T-helper 2 cell treated with Interferon-gamma antibody and Interleukin-4, amounts not matched to agents 100 ng/mL and 5 ng/mL, for 36 hours (primary cell): ENCODE data around the gene MSANTD2. TPM values are rescaled to one million over a fixed set of nuclear protein-coding genes. Genes with fewer than 3 reads are reported as not detected.

Source experiments
- intact Hi-C: fragments of 100-400 bp; cut with micrococcal nuclease; formaldehyde crosslinking; loops from one replicate; pipeline ENCODE4 v1.15.1; 2023
- total RNA-seq: library from RNA; stranded (reverse); gene quantifications from 2 replicates; pipeline ENCODE4 v1.2.3, GENCODE V29; 2022

Gene MSANTD2
- total RNA-seq = 11.9 and 12.8 TPM in 2 replicates

DNA sequence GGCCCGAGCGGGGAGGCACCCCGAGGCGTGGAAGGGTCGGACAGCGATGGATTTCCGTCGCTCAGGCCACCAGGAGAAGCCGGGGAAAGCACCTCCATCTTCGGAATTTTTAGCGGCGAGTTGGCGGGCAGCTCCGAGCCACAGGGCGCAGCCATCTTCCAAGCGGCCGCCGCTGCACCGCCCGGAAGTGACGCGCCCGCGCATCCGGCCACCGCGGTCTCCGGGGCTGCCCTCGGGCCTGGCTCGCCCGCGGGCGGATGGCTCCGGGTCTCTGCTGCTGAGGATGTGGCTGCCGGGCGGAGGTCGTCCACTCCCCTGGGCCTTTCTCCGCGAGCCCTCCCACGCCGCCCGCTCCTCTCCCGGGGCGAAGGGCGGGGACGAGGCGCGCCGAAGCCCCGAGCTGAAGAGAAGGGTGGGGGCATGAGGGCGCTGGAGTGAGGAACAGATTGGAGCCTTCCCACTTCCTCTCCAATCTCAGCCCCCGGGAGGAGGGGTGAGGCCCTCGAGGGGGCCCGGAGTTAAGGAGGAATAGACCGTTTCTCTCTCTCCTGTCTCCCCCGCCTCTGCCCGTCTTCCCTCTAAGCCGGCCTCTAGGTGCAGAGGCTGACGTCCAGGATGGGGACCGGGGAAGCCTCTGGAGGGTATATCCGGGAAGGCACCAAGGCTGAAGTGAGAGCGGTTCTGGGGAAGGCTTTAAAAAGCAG, at the start of gene MSANTD2:
Gene MSANTD2 (minus strand): TSS at position 181 of the 704 bp plus-strand sequence. CDS start 26 bp downstream, at position 155.
- intact Hi-C loops = loop anchor here (1.0 to 5.0 kb wide), 8 partner anchors 38 to 311 kb away; partner anchors contain the start of genes CCDC15, ESAM, SIAE and SPA17

DNA sequence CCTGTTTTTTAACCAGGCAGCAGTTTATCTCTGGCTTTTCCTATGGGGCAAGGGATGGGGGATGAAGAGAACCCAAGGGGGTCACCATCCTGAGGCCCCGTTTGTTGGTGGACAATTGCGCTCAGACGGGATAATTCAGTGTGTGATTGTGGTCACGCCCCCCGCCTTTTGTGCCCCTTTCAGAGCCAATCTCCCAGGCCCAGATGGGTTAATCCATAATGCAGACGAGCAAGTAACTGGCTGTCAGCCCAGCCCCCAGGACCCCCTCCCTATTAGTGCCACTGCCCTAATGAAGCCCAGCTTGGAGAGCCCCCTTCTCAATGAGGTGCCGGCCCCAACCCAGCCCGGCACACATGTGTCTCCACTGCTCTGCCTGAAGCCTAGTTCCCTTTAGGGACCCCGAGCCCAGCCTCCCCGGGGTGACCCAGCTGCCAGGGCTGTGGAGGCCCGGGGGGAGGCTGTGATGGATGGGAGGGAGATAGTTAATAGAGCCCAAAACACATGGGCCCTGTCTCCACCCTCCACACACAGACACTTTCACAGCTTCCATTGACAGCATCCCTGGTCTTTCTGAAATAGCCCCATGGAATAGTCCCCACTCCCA, 46.0 kb upstream of the MSANTD2 start:
- intact Hi-C loops = no loop called here

DNA sequence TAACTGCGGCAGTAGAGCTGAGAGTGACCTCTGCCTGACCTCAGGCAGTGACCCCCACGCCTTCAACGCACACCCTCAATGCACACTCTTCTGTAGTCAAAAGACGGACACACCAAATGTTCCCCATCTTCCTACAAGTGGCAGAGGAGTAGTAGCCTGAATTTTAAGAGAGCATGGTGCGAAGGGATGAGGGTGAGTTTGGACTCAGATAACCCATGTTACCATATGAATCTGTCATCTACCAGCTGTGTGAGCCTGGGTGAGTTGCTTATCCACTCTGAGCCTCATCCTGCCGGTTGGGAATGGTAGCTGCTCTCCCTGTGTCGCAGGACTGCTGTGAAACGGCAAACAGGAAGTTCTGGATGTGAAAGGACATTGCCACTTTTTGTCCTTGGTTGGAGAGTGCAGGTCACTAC, 44.5 kb upstream of the MSANTD2 start:
- intact Hi-C loops = no loop called here

DNA sequence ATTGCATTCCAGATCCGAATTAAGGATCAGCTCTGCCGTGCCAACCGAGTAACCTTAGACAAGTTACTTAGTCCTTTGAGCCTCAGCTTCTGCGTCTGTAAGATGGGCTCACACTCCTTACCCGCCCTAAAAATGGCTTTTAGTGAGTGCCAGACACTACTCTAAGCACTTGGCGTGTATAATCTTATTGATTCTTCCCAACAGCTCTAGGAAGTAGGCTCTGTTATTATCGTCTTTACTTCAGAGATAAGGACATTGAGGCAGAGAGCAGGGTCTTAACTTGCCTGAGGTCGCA, 43.4 kb upstream of the MSANTD2 start:
- intact Hi-C loops = loop anchor here (2.0 kb wide), 1 partner anchor 23 kb away; no protein-coding TSS in a partner anchor

DNA sequence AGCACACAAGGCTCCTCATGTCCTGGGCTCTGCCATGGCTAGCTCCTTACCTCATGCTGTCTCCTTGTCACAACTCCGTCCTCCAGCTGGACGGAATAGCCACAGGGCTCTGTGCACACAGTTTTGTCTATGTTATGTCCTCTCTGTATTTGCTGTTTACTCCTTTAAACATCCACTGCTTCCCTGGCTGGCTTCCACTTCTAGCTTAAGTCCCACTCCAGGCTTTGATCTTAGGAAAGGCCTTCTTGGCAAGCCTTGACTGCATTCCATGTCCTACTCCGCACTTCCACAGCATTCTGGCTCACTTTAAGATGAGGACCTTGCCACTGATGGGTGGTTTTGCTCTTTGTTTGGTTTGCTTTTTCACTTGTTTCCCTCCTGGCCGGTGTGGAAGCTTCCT, 42.1 kb upstream of the MSANTD2 start:
- intact Hi-C loops = loop anchor here (2.0 kb wide), 1 partner anchor 24 kb away; no protein-coding TSS in a partner anchor

DNA sequence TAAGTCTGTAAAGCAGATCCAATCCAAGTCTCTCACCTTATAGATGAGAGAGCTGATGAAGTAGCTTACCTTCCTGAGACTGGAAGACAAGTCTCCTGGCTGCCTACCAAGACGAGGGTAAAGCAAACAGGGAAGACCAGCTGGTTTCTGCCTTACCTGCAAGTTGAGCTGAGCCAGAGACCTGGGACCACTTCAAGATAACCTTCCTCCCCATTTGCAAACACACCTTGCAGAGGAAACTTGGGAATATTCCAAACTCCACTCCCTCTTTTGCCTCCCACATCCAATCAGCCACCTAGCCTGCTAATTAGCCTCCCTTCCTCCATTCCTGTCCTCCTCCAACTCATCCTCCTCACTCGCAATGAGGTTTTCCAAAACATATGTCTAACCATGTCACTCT, 41.6 kb upstream of the MSANTD2 start:
- intact Hi-C loops = loop anchor here (2.0 kb wide), 1 partner anchor 25 kb away; no protein-coding TSS in a partner anchor

DNA sequence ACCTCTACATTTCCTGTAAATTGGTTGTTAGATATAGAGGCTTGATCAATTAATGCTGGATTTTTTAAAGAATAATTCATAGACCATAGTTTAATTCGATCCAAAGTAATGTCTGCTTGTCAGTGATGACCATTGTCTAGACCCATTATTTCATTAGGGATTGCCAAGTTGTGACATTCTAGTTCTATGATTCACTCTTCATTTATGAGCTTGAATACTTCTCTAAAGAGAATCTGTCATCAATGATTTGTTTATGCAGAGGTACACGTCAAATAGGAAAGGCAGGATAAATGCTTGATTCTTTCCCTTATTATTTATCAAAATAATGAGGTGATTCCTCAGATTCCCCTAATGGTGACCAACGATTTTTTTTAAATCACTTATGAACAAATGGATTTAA, 41.0 kb upstream of the MSANTD2 start:
- intact Hi-C loops = no loop called here

DNA sequence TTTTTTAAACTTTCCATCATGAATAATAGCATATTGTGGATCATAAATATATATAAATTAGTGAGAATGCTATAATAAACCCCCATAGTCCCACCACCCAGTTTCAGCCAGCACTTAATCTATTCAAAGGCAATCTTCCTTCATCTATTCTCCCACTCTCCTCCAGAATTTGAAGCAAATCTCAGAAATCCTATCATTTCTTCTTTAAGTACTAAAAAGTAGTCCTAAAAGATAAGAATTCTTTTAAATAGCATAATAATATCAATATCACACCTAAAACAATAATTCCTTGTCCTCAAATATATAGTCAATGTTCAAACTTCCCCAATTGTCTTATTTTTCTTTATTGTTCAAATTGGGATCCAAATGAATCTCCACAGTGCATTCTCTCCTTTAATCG, 40.5 kb upstream of the MSANTD2 start:
- intact Hi-C loops = no loop called here

DNA sequence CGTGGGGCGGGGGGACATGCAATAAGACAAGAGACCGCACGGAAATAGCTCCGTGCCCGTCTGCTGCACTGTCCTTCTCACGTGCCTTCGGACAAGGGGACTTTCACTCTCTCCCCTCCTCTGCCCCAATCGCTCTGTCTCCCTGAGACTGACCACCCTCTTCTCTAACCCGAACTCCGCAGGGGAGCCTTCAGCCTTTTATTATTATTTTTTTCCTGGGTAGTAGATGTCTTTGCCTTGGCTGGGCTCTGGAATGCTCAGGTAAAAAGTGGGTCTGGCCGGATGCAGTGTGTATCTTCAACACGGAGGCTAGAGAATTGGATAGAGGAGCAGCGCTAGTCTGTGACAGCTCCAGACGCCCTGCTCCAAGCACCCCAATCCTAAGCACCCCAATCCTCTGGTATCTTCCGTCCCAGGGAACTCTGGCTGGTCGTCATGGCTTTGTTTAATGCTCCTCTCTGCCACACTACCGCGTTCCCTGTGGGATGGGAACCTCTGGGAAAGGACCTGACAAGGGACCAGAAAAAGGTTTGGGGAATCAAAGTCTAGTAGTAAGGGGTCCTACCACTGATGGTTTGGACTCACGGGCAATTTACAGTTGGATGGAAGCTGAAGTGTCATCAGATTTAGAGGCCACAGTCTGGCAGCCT, 39.9 kb upstream of the MSANTD2 start:
- intact Hi-C loops = loop anchor here (5.0 kb wide), 1 partner anchor 438 kb away; no protein-coding TSS in a partner anchor

DNA sequence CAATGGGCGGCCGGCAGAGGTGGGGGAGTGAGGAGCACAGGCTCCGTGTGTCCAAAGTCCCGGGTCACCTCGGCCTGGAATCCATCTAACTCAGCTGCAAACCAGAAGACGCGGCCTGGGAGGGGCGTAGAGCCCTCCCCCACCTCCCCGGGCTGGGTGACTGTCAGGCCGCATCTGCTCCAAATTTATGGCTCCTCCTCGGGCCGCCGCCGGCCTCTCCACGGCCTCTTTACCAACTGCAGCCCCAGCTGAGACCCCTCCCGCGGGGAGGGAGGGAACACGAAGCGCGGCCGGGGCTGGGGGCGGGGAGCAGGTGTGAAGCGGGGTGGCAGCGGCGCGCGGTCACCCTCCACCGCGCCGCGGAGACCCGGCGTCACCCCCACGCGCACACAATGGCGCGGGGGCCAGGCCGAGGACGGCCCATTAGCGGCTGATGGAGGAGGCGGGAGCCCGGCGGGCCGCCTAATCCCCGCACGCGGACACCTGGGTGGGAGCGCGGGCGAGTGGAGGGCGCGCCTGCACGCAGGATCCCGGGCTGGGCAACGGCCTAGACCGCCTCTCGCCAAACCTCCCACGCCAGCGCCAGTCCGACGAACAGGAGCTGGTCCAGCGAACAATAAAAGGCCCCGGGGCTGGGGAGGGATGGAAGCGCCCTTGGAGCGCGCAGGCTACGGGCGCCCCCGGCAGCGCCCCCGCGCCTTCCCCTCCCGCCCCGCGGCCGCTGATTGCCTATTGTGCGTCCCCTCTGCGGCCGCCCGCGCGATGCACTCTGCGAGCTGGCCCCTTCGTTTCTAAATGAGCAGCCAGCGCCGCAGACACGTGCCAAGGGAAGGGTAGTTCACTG, 39.1 kb upstream of the MSANTD2 start:
- intact Hi-C loops = loop anchor here (5.0 kb wide), 1 partner anchor 437 kb away; no protein-coding TSS in a partner anchor

DNA sequence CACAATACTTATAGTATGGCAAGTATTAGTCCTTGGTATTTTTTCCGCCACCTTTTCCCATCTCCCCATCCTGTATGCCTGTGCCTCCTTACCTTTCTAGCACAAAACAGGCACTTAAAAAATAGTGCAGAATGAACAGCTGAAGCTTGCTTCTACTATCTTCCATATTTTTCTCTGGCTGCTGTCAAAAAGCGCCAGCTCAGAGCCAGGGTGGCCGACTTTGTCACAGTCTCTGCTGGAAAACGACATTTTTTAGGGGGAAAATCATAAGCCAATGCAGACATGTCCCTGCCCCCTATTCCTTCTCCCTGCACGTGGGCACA, 38.6 kb upstream of the MSANTD2 start:
- intact Hi-C loops = loop anchor here (5.0 kb wide), 1 partner anchor 436 kb away; no protein-coding TSS in a partner anchor

DNA sequence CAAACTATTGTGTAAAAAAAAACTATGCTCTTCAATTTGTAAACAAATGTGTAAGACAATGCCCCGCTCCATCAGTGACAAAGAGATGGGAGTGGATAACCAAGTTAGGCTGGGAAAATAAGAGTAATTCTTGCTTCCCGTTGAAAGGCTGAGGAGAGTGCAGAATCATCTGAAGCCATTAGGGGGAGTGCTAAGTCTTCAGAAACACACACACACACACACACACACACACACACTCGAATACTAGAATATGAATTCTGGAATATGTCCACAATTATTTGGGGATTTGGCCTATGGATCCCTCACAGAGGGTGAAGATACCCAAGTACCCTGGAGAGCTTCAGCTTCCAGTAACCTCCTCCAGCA, 37.3 kb upstream of the MSANTD2 start:
- intact Hi-C loops = loop anchor here (1.0 to 5.0 kb wide), 6 partner anchors 39 to 435 kb away; no protein-coding TSS in a partner anchor

DNA sequence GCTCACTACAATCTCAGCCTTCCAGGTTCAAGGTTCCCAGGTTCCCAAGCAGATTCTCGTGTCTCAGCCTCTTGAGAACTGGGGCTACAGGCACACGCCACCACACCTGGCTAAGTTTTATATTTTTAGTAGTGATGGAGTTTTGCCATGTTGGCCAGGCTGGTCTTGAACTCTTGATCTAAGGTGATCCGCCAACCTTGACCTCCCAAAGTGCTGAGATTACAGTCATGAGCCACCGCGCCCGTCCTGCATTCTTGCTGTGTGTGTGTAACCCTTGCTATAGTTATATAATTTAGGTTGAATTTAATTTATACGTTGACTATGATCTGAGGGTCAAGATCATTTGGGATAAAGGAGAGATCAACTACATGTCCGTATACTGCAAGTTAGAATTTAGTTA, 35.7 kb upstream of the MSANTD2 start:
- intact Hi-C loops = loop anchor here (2.0 to 5.0 kb wide), 2 partner anchors 37 to 434 kb away; no protein-coding TSS in a partner anchor

DNA sequence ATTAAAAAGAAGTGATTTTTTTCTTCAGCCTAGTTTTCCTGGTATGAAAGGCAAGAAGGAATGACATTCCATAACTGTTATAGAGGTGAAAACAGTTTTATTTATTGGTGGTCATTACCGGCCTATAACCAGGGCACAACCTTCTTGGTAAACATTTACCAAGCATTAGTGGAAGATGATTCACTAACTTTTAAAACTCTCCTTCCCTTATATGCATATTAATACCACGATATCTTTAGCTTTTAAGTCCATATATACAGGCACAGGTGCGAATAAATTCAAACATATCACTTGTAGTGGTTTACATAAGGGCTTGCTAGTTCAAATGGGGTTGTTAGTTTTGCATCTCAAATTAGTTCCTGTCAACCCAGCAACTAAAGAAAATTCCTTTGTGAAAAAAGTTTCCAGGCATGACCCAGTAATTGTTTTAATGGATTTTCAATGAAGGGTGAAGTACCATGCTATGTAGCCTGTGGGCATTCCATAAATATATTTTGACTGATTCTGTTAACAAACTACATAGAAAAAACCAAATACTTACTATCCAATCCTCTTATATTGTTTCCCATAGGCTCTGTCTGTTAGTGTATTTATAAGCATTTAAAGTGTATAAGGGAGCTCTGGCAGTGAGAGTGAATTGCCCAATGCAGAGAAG, 34.4 kb upstream of the MSANTD2 start:
- intact Hi-C loops = loop anchor here (5.0 kb wide), 1 partner anchor 432 kb away; no protein-coding TSS in a partner anchor

DNA sequence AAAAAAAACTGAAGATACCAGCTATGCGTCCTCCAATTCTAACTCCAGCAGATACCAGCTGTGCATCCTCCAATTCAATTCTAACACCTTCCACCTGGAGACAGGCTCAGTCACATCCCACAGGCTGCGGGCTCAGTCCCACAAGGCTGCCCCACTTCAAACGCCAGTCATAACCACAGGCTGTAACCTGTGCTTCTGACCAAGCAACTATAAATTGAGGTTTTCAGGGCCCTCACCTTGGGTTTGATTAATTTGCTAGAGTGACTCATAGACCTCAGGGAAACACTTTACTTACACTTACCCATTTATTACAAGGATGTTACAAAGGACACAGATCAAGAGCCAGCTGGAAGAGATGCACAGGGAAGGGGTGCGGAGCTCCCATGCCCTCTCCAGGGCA, 32.4 kb upstream of the MSANTD2 start:
- intact Hi-C loops = no loop called here

DNA sequence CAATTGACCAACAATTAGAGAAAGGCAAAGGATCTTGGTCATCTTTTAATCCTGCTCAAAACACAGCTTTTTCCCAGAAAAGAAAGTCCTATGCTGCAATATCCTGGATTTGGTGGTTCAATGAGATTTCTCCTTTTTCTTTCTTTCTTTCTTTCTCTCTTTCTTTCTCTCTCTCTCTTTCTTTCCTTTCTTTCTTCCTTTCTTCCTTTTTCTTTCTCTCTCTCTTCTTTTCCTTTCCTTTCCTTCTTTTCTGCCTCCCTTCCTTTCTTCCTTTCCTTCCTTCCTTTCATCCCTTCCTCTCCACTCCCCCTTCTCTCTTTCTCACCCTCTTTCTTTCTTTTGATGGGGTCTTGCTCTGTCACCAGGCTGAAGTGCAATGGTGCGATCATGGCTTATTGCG, 31.7 kb upstream of the MSANTD2 start:
- intact Hi-C loops = no loop called here

DNA sequence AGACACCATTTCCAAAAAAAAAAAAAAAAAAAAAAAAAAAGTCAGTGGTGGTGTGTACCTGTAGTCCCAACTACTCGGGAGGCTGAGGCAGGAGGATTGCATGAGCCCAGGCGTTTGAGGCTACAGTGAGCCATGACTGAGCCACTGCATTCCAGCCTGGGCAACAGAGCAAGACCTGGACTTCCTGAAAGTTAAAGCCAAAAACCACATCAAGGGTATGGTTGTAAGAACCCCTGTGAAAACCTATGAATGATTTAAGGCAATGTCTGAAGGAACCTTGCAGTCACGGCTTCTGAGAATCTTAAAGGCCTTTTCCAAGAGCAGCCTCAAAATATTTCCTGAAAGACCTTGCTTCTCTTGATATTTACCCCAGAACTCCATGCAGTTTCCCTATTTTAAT, 30.5 kb upstream of the MSANTD2 start:
- intact Hi-C loops = no loop called here

DNA sequence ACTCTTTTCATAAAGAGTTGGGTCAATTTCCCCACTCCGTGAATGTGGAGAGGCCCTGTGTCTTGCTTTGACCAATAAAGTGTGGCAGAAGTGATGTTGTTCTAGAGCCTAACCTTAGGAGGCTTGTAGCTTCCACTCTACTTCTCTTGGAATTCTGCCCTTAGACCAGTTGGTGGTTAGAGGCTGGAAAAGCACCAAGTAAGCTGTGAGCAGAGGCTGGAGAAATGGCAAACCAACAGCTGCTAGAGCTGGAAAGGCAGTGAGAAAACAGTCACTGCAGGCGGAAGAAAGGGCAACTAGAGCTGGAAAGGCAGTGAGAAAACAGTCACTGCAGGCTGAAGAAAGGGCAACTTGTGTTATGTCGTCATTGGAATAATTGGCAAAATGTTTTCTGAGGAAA, 29.8 kb upstream of the MSANTD2 start:
- intact Hi-C loops = no loop called here

DNA sequence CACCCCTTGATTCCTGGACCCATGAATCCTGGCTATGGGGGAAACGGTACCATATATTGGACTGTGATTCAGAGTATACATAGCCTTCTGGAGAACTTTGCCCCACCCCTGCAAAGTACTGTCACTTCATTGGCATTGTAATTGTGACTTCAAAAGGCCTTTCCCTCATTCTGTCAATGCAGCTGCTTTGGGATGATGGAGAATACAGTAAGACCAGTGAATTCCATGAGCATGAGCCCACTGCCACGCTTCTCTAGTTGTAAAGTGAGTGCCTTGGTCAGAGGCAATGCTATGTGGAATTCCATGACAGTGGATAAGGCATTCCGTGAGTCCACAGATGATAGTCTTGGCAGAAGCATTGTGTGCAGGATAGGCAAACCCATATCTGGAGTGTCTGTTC, 25.7 kb upstream of the MSANTD2 start:
- intact Hi-C loops = no loop called here

DNA sequence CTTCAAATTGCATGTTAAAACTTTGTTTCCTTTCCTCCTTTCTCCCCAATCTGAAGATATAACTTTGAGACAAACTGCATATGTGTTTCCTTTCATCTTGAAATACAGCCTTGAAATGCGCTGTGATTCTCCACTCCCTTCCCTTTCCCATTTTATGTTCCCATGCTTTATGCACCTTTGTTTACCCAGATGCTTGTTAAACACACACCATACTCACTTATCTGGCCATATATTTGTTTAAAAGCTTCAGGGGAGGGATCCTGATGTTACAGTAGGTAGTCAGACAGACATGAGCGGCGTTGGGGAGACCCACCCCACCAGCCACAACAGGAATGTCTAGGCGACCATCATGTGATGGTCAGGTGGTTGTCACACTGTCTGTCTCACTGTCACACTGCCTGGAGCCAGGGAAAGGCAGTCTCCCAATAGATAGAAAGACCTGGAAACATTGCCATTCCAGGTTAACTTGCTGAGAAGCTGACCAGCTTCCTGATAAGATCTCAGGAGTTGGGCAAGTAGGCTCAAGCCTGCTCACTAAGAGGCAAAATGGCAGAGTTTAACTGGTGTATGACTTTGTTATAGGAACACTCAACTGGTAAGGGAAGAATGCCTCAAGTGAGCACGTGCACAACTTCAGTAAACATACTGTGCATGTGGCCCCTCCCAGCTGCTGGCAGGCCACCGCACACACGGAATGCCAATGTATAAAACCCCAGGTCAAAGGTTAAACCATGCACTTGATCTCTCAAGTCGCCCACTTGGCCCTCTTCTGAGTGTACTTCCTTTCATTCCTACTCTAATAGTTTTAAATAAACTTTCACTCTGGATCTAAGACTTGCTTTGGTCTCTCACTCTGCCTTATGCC, 23.5 kb upstream of the MSANTD2 start:
- intact Hi-C loops = no loop called here
